RKO (cell line): ENCODE data around the gene KCTD8.

Experiments
- DNase-seq: peaks from one replicate; pipeline ENCODE4 v3.0.0-alpha.2; 2016; ENCODE audit warnings: low spot score

The KCTD8 gene

GRCh38 chr4:44448521-44449461 is at the start of gene KCTD8:
Gene KCTD8, minus strand, starts transcription at chr4:44448809.
- no peak for DNase-seq

GRCh38 chr4:44494810-44495701 is 46.4 kb upstream of the KCTD8 start:
- no peak for DNase-seq

- peak; percentile 60 for DNase-seq
Measured at GRCh38 chr4:44493924-44494323, 45.3 kb upstream of the KCTD8 start.

GRCh38 chr4:44487341-44487740 is 38.7 kb upstream of the KCTD8 start:
- DNase-seq: no peak

GRCh38 chr4:44479731-44480130 is 31.1 kb upstream of the KCTD8 start:
- DNase-seq: no peak

GRCh38 chr4:44462259-44462658 is 13.7 kb upstream of the KCTD8 start:
- no peak for DNase-seq

- DNase-seq: no peak
Measured at GRCh38 chr4:44447563-44448504, 775 bp downstream of the KCTD8 start.

- DNase-seq: no peak
Measured at GRCh38 chr4:44446801-44447562, 1.6 kb downstream of the KCTD8 start.

- DNase-seq: no peak
Measured at GRCh38 chr4:44446191-44446590, 2.4 kb downstream of the KCTD8 start.

- no peak for DNase-seq
Measured at GRCh38 chr4:44438687-44439086, 9.9 kb downstream of the KCTD8 start.

- DNase-seq: no peak
Measured at GRCh38 chr4:44434247-44434646, 14.4 kb downstream of the KCTD8 start.

GRCh38 chr4:44425614-44426208 is 22.9 kb downstream of the KCTD8 start:
- peak; percentile 60 for DNase-seq

- DNase-seq: no peak
Measured at GRCh38 chr4:44422912-44423311, 25.7 kb downstream of the KCTD8 start.

GRCh38 chr4:44421330-44422065 is 27.1 kb downstream of the KCTD8 start:
- DNase-seq: no peak

- DNase-seq: no peak
Measured at GRCh38 chr4:44415251-44415650, 33.4 kb downstream of the KCTD8 start.

GRCh38 chr4:44368413-44369167 is 80.0 kb downstream of the KCTD8 start:
- no peak for DNase-seq

GRCh38 chr4:44354172-44354571 is 94.4 kb downstream of the KCTD8 start:
- no peak for DNase-seq

GRCh38 chr4:44351069-44351468 is 97.5 kb downstream of the KCTD8 start:
- peak; percentile 7 for DNase-seq

GRCh38 chr4:44342800-44343199 is 105.8 kb downstream of the KCTD8 start:
- no peak for DNase-seq
